ENCODE data around the gene SH3TC2. TPM values are rescaled to one million over a fixed set of nuclear protein-coding genes. Genes with fewer than 3 reads are reported as not detected.

Gene SH3TC2
- total RNA-seq, 1 donor from 2014 or later, result 5.7 TPM

- Histone ChIP-seq H3K4me1 (ENCODE audit: control insufficient read depth in 3 of 3, insufficient read depth in 3 of 3, low read length in 3 of 3) (peaks cover 14 to 31% (median 22%) of the 10 kb centered on the region in 3 donors), H3K27ac (ENCODE audit: low read depth, low read length) (no peak overlapping the region), H3K9ac (ENCODE audit: low read depth in 1 of 3, low read length in 3 of 3) (no peak overlapping the region), H3K36me3 (ENCODE audit: control insufficient read depth in 3 of 3, insufficient read depth in 3 of 3, low read length in 3 of 3) (no peaks in the 10 kb centered on the region), H3K9me3 (ENCODE audit: control insufficient read depth in 3 of 3, low read length in 3 of 3) (no peaks in the 10 kb centered on the region), H3K4me3 (ENCODE audit: low read length in 3 of 3) (no peak overlapping the region), H3K27me3 (ENCODE audit: control insufficient read depth in 3 of 3, insufficient read depth in 3 of 3, low read length in 3 of 3) (no peaks in the 10 kb centered on the region)
Observed at GRCh38 chr5:148995791-148996190, 67.1 kb downstream of the SH3TC2 start.

GRCh38 chr5:148993283-148993936, 69.5 kb downstream of the SH3TC2 start:
- H3K27me3 ChIP-seq (ENCODE audit: control insufficient read depth in 3 of 3, insufficient read depth in 3 of 3, low read length in 3 of 3), result no peaks in the 10 kb centered on the region
- peaks cover 12 to 16% (median 14%) of the 10 kb centered on the region in 3 donors for H3K4me1 ChIP-seq (ENCODE audit: control insufficient read depth in 3 of 3, insufficient read depth in 3 of 3, low read length in 3 of 3)
- no peaks in the 10 kb centered on the region for H3K9me3 ChIP-seq (ENCODE audit: control insufficient read depth in 3 of 3, low read length in 3 of 3)
- H3K36me3 ChIP-seq (ENCODE audit: control insufficient read depth in 3 of 3, insufficient read depth in 3 of 3, low read length in 3 of 3), result no peaks in the 10 kb centered on the region
- H3K9ac ChIP-seq (ENCODE audit: low read depth in 1 of 3, low read length in 3 of 3), result no peak overlapping the region
- no peak overlapping the region for H3K27ac ChIP-seq (ENCODE audit: low read depth, low read length)
- H3K4me3 ChIP-seq (ENCODE audit: low read length in 3 of 3), result no peak overlapping the region

GRCh38 chr5:148992265-148992664, 70.6 kb downstream of the SH3TC2 start:
- Histone ChIP-seq H3K27me3 (ENCODE audit: control insufficient read depth in 3 of 3, insufficient read depth in 3 of 3, low read length in 3 of 3) (no peaks in the 10 kb centered on the region), H3K27ac (ENCODE audit: low read depth, low read length) (no peak overlapping the region), H3K9ac (ENCODE audit: low read depth in 1 of 3, low read length in 3 of 3) (no peak overlapping the region), H3K9me3 (ENCODE audit: control insufficient read depth in 3 of 3, low read length in 3 of 3) (no peaks in the 10 kb centered on the region), H3K4me3 (ENCODE audit: low read length in 3 of 3) (no peak overlapping the region), H3K4me1 (ENCODE audit: control insufficient read depth in 3 of 3, insufficient read depth in 3 of 3, low read length in 3 of 3) (peaks cover 19 to 23% (median 22%) of the 10 kb centered on the region in 3 donors), H3K36me3 (ENCODE audit: control insufficient read depth in 3 of 3, insufficient read depth in 3 of 3, low read length in 3 of 3) (no peaks in the 10 kb centered on the region)

GRCh38 chr5:148991566-148991965, 71.3 kb downstream of the SH3TC2 start:
- no peak overlapping the region for H3K4me3 ChIP-seq (ENCODE audit: low read length in 3 of 3)
- no peaks in the 10 kb centered on the region for H3K9me3 ChIP-seq (ENCODE audit: control insufficient read depth in 3 of 3, low read length in 3 of 3)
- H3K9ac ChIP-seq (ENCODE audit: low read depth in 1 of 3, low read length in 3 of 3), result no peak overlapping the region
- no peaks in the 10 kb centered on the region for H3K36me3 ChIP-seq (ENCODE audit: control insufficient read depth in 3 of 3, insufficient read depth in 3 of 3, low read length in 3 of 3)
- no peaks in the 10 kb centered on the region for H3K27me3 ChIP-seq (ENCODE audit: control insufficient read depth in 3 of 3, insufficient read depth in 3 of 3, low read length in 3 of 3)
- no peak overlapping the region for H3K27ac ChIP-seq (ENCODE audit: low read depth, low read length)
- peaks cover 15 to 19% (median 18%) of the 10 kb centered on the region in 3 donors for H3K4me1 ChIP-seq (ENCODE audit: control insufficient read depth in 3 of 3, insufficient read depth in 3 of 3, low read length in 3 of 3)

- Histone ChIP-seq H3K9ac (ENCODE audit: low read depth in 1 of 3, low read length in 3 of 3) (no peak overlapping the region), H3K4me3 (ENCODE audit: low read length in 3 of 3) (no peak overlapping the region), H3K36me3 (ENCODE audit: control insufficient read depth in 3 of 3, insufficient read depth in 3 of 3, low read length in 3 of 3) (no peaks in the 10 kb centered on the region), H3K9me3 (ENCODE audit: control insufficient read depth in 3 of 3, low read length in 3 of 3) (no peaks in the 10 kb centered on the region), H3K4me1 (ENCODE audit: control insufficient read depth in 3 of 3, insufficient read depth in 3 of 3, low read length in 3 of 3) (peaks cover 11 to 13% (median 12%) of the 10 kb centered on the region in 3 donors), H3K27me3 (ENCODE audit: control insufficient read depth in 3 of 3, insufficient read depth in 3 of 3, low read length in 3 of 3) (no peaks in the 10 kb centered on the region), H3K27ac (ENCODE audit: low read depth, low read length) (no peak overlapping the region)
Observed at GRCh38 chr5:148990817-148991216, 72.0 kb downstream of the SH3TC2 start.

- Histone ChIP-seq H3K27me3 (ENCODE audit: control insufficient read depth in 3 of 3, insufficient read depth in 3 of 3, low read length in 3 of 3) (no peaks in the 10 kb centered on the region), H3K9me3 (ENCODE audit: control insufficient read depth in 3 of 3, low read length in 3 of 3) (no peaks in the 10 kb centered on the region), H3K9ac (ENCODE audit: low read depth in 1 of 3, low read length in 3 of 3) (no peak overlapping the region), H3K36me3 (ENCODE audit: control insufficient read depth in 3 of 3, insufficient read depth in 3 of 3, low read length in 3 of 3) (no peaks in the 10 kb centered on the region), H3K27ac (ENCODE audit: low read depth, low read length) (no peak overlapping the region), H3K4me3 (ENCODE audit: low read length in 3 of 3) (no peak overlapping the region), H3K4me1 (ENCODE audit: control insufficient read depth in 3 of 3, insufficient read depth in 3 of 3, low read length in 3 of 3) (peaks cover 10 to 11% (median 11%) of the 10 kb centered on the region in 3 donors)
Observed at GRCh38 chr5:148989567-148989966, 73.3 kb downstream of the SH3TC2 start.

GRCh38 chr5:148988328-148988727, 74.5 kb downstream of the SH3TC2 start:
- H3K4me3 ChIP-seq (ENCODE audit: low read length in 3 of 3), result no peak overlapping the region
- H3K36me3 ChIP-seq (ENCODE audit: control insufficient read depth in 3 of 3, insufficient read depth in 3 of 3, low read length in 3 of 3), result no peaks in the 10 kb centered on the region
- H3K4me1 ChIP-seq (ENCODE audit: control insufficient read depth in 3 of 3, insufficient read depth in 3 of 3, low read length in 3 of 3), result peaks cover 10 to 11% (median 11%) of the 10 kb centered on the region in 3 donors
- H3K9ac ChIP-seq (ENCODE audit: low read depth in 1 of 3, low read length in 3 of 3), result no peak overlapping the region
- H3K27me3 ChIP-seq (ENCODE audit: control insufficient read depth in 3 of 3, insufficient read depth in 3 of 3, low read length in 3 of 3), result no peaks in the 10 kb centered on the region
- H3K9me3 ChIP-seq (ENCODE audit: control insufficient read depth in 3 of 3, low read length in 3 of 3), result no peaks in the 10 kb centered on the region
- H3K27ac ChIP-seq (ENCODE audit: low read depth, low read length), result peak overlapping the region; percentile 40

GRCh38 chr5:148986636-148987035, 76.2 kb downstream of the SH3TC2 start:
- Histone ChIP-seq H3K9me3 (ENCODE audit: control insufficient read depth in 3 of 3, low read length in 3 of 3) (no peaks in the 10 kb centered on the region), H3K27ac (ENCODE audit: low read depth, low read length) (no peak overlapping the region), H3K4me1 (ENCODE audit: control insufficient read depth in 3 of 3, insufficient read depth in 3 of 3, low read length in 3 of 3) (peaks cover 11 to 13% (median 12%) of the 10 kb centered on the region in 3 donors), H3K9ac (ENCODE audit: low read depth in 1 of 3, low read length in 3 of 3) (no peak overlapping the region), H3K27me3 (ENCODE audit: control insufficient read depth in 3 of 3, insufficient read depth in 3 of 3, low read length in 3 of 3) (no peaks in the 10 kb centered on the region), H3K4me3 (ENCODE audit: low read length in 3 of 3) (no peak overlapping the region), H3K36me3 (ENCODE audit: control insufficient read depth in 3 of 3, insufficient read depth in 3 of 3, low read length in 3 of 3) (no peaks in the 10 kb centered on the region)

- Histone ChIP-seq H3K4me3 (ENCODE audit: low read length in 3 of 3) (no peak overlapping the region), H3K27me3 (ENCODE audit: control insufficient read depth in 3 of 3, insufficient read depth in 3 of 3, low read length in 3 of 3) (no peaks in the 10 kb centered on the region), H3K27ac (ENCODE audit: low read depth, low read length) (no peak overlapping the region), H3K9me3 (ENCODE audit: control insufficient read depth in 3 of 3, low read length in 3 of 3) (no peaks in the 10 kb centered on the region), H3K9ac (ENCODE audit: low read depth in 1 of 3, low read length in 3 of 3) (no peak overlapping the region), H3K4me1 (ENCODE audit: control insufficient read depth in 3 of 3, insufficient read depth in 3 of 3, low read length in 3 of 3) (peaks cover 17 to 28% (median 24%) of the 10 kb centered on the region in 3 donors), H3K36me3 (ENCODE audit: control insufficient read depth in 3 of 3, insufficient read depth in 3 of 3, low read length in 3 of 3) (no peaks in the 10 kb centered on the region)
Observed at GRCh38 chr5:148984345-148984744, 78.5 kb downstream of the SH3TC2 start.

- Histone ChIP-seq H3K9ac (ENCODE audit: low read depth in 1 of 3, low read length in 3 of 3) (no peak overlapping the region), H3K4me1 (ENCODE audit: control insufficient read depth in 3 of 3, insufficient read depth in 3 of 3, low read length in 3 of 3) (peaks cover 26 to 44% (median 44%) of the 10 kb centered on the region in 3 donors), H3K4me3 (ENCODE audit: low read length in 3 of 3) (no peak overlapping the region), H3K27ac (ENCODE audit: low read depth, low read length) (no peak overlapping the region), H3K36me3 (ENCODE audit: control insufficient read depth in 3 of 3, insufficient read depth in 3 of 3, low read length in 3 of 3) (no peaks in the 10 kb centered on the region), H3K27me3 (ENCODE audit: control insufficient read depth in 3 of 3, insufficient read depth in 3 of 3, low read length in 3 of 3) (no peaks in the 10 kb centered on the region), H3K9me3 (ENCODE audit: control insufficient read depth in 3 of 3, low read length in 3 of 3) (no peaks in the 10 kb centered on the region)
Observed at GRCh38 chr5:148981353-148981752, 81.5 kb downstream of the SH3TC2 start.

Measured in skeletal muscle tissue (tissue), 4 donors.